Lower lobe of right lung (tissue), 2 donors: ENCODE data around the gene NMD3. TPM values are rescaled to one million over a fixed set of nuclear protein-coding genes. Genes with fewer than 3 reads are reported as not detected.
A peak's percentile ranks its signal among the peaks of the same experiment; 100 is the strongest.

Experiments used
- ATAC-seq, 2 donors: fragments of 200-7000 bp; cut with Tn5 transposase; one replicate each; pipeline ENCODE4 v1.9.1; 2020 to 2022; ENCODE audit warnings: mild to moderate bottlenecking in 2 of 2, moderate library complexity in 2 of 2
- DNase-seq: peaks from one replicate; pipeline ENCODE4 v3.0.0-alpha.2; 2020
- H3K27ac ChIP-seq: fragments of 200-600 bp; one replicate; pipeline ENCODE4 v1.8.0; 2022
- H3K27me3 ChIP-seq: fragments of 200-600 bp; one replicate; pipeline ENCODE4 v1.8.0; 2022; ENCODE audit warnings: low read depth
- H3K36me3 ChIP-seq: fragments of 200-600 bp; one replicate; pipeline ENCODE4 v1.8.0; 2022; ENCODE audit warnings: mild to moderate bottlenecking
- H3K4me1 ChIP-seq: fragments of 200-600 bp; one replicate; pipeline ENCODE4 v1.8.0; 2022
- H3K4me3 ChIP-seq: fragments of 200-600 bp; one replicate; pipeline ENCODE4 v1.8.0; 2022; ENCODE audit warnings: mild to moderate bottlenecking
- H3K9me3 ChIP-seq: fragments of 200-600 bp; one replicate; pipeline ENCODE4 v1.8.0; 2022
- intact Hi-C: fragments of 100-400 bp; cut with DNase I; formaldehyde crosslinking; loops from one replicate; pipeline ENCODE4 v1.11.0; 2022
- total RNA-seq: library from RNA; stranded (reverse); fragmentation: NEBNext Ultra II Directional; extraction: Animal tissue kit (Norgen Biotek cat#: 25700); gene quantifications from one replicate; pipeline ENCODE4 v1.2.1, GENCODE V29; 2021
- TF ChIP-seq, protein P1 (sequence below): fragments of 200-600 bp; IDR thresholded peaks from one replicate; pipeline ENCODE4 v1.8.0; 2022; ENCODE audit warnings: antibody characterized with exemption, mild to moderate bottlenecking
- donor health status: DM: no; HTN: yes; CAD: no; lungs with severe emphysema.

NMD3 gene
- total RNA-seq, 1 donor from 2014 or later: 46.0 TPM

GRCh38 chr3:161265916-161266571 is 44.9 kb downstream of the NMD3 start:
- DNase-seq (no peak), ATAC-seq (no peak)
- Histone ChIP-seq H3K36me3 (no peaks in the 10 kb centered on the region), H3K9me3 (peaks cover 2% of the 10 kb centered on the region), H3K4me3 (no peak overlapping the region), H3K4me1 (no peaks in the 10 kb centered on the region), H3K27ac (no peak overlapping the region), H3K27me3 (no peaks in the 10 kb centered on the region)
- intact Hi-C loops: no loop called here
- TF ChIP-seq, protein P1, sequence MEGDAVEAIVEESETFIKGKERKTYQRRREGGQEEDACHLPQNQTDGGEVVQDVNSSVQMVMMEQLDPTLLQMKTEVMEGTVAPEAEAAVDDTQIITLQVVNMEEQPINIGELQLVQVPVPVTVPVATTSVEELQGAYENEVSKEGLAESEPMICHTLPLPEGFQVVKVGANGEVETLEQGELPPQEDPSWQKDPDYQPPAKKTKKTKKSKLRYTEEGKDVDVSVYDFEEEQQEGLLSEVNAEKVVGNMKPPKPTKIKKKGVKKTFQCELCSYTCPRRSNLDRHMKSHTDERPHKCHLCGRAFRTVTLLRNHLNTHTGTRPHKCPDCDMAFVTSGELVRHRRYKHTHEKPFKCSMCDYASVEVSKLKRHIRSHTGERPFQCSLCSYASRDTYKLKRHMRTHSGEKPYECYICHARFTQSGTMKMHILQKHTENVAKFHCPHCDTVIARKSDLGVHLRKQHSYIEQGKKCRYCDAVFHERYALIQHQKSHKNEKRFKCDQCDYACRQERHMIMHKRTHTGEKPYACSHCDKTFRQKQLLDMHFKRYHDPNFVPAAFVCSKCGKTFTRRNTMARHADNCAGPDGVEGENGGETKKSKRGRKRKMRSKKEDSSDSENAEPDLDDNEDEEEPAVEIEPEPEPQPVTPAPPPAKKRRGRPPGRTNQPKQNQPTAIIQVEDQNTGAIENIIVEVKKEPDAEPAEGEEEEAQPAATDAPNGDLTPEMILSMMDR: no peak

DNA sequence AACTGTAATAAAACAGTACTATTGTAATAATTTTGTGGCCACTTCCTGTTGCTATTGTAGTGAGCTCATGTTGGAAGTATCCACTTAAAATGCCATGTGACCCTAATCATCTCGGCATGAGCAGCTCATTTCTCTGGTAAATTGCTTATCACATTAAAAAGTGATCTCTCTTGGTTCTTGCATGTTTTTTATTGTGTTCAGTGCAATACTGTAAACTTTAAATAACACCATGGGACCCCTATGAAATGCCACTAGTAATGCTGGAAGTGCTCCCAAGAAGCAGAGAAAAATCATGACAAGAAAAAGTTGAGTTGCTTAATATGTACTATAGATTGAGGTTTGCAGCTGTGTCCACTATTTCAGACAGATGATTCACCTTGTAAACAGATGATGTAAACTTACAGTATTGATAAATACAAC is 45.6 kb downstream of the NMD3 start:
- no peaks in the 10 kb centered on the region for H3K36me3 ChIP-seq

GRCh38 chr3:161267646-161268045 is 46.5 kb downstream of the NMD3 start:
- intact Hi-C loops: no loop called here
- H3K27me3 ChIP-seq: no peaks in the 10 kb centered on the region
- no peaks in the 10 kb centered on the region for H3K9me3 ChIP-seq
- H3K4me3 ChIP-seq: no peak overlapping the region
- no peaks in the 10 kb centered on the region for H3K36me3 ChIP-seq
- H3K27ac ChIP-seq: no peak overlapping the region
- DNase-seq (no peak), ATAC-seq (no peak)
- TF ChIP-seq, protein P1: no peak
- no peaks in the 10 kb centered on the region for H3K4me1 ChIP-seq

More for the DNA sequence above, 45.6 kb downstream of the NMD3 start:
- Histone ChIP-seq H3K9me3 (no peaks in the 10 kb centered on the region), H3K4me3 (no peak overlapping the region), H3K4me1 (no peaks in the 10 kb centered on the region), H3K27ac (no peak overlapping the region), H3K27me3 (no peaks in the 10 kb centered on the region)
- ATAC-seq (peak in 1 of 2 donors; percentile 65), DNase-seq (no peak)
- intact Hi-C loops: no loop called here
- TF ChIP-seq, protein P1: no peak

DNA sequence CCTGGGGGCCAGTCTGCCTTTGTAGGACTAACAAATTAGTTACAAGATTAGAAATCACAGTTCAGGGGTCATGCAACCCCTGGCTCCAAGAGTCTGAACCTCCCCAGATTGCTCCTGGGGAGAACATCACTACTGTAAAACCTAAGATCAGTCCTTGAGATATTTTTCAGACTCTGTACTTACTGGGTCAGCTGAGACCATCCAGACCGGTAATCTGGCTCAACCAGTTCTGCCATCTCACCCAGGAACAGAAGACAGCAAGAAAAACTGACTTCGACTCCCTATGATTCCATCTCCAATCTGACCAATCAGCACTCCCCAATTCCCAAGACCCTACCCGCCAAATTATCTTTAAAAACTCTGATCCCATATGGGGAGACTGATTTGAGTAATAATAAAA is 47.5 kb downstream of the NMD3 start:
- intact Hi-C loops: no loop called here
- no peaks in the 10 kb centered on the region for H3K27me3 ChIP-seq
- no peak overlapping the region for H3K27ac ChIP-seq
- TF ChIP-seq, protein P1: no peak
- H3K9me3 ChIP-seq: no peaks in the 10 kb centered on the region
- no peak overlapping the region for H3K4me3 ChIP-seq
- H3K36me3 ChIP-seq: no peaks in the 10 kb centered on the region
- DNase-seq (no peak), ATAC-seq (no peak)
- H3K4me1 ChIP-seq: no peaks in the 10 kb centered on the region

DNA sequence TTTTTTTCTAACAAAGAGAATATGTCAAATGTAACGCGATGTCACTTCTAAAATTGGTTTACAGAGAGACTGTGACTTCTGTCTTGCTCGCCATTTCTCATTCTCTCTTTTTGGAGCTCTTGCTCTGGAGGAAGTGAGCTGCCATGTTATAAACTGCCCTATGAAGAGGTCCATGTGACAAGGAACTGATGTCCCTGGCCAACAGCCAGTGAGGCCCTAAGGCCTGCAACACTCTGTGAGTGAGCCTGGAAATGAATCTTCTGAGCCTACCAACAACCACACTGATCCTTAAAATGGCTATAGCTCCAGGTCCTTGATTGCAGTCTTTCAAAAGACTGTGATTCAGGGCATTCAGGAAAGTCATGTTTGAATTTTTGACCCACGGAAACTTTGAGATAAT is 49.9 kb downstream of the NMD3 start:
- DNase-seq (no peak), ATAC-seq (peak in 1 of 2 donors; percentile 53)
- Histone ChIP-seq H3K27me3 (no peaks in the 10 kb centered on the region), H3K4me1 (no peaks in the 10 kb centered on the region), H3K4me3 (no peak overlapping the region), H3K36me3 (peaks cover 10% of the 10 kb centered on the region), H3K9me3 (no peaks in the 10 kb centered on the region), H3K27ac (no peak overlapping the region)
- TF ChIP-seq, protein P1: no peak
- intact Hi-C loops: loop anchor here (10.0 kb wide), 1 partner anchor 154 kb away; no protein-coding TSS in a partner anchor
